Measurements from ENCODE around the gene FUOM.

GRCh38 chr10:133336118-133336576, 21.7 kb downstream of the FUOM start:
- TF ChIP-seq EP300 (conservative IDR thresholded peaks at IDR 0.05; ENCODE audit: poor library complexity, severe bottlenecking) (no peak), POLR2AphosphoS5 (IDR thresholded peaks at IDR 0.05) (no peak), REST (IDR thresholded peaks at IDR 0.05; ENCODE audit: borderline replicate concordance) (no peak), CTCF (IDR thresholded peaks at IDR 0.05; ENCODE audit: poor library complexity, severe bottlenecking) (no peak), TAF1 (IDR thresholded peaks at IDR 0.05; ENCODE audit: low read depth) (no peak), EZH2 (IDR thresholded peaks at IDR 0.05; ENCODE audit: borderline replicate concordance, insufficient read depth, low read length, poor library complexity, severe bottlenecking) (no peak)

Measured in neural cell (in vitro differentiated cells).